NCI-H2171 treated with DMSO at 0.1 percent for 48 hours (cell line): ENCODE results near the gene MTR.
"Not testable (repeated sequence)": the region's sequence is repeated elsewhere in the genome, so short reads cannot be mapped to it uniquely, and the experiment has no call there.

Experiments used
- DNase-seq: peaks from one replicate; lab custom pipeline; 2025; lab: John Stamatoyannopoulos, UW

The MTR gene

GRCh38 chr1:236907205-236907604, 112.1 kb downstream of the MTR start:
- DNase-seq = peak; percentile 80

- DNase-seq = no peak
Observed at GRCh38 chr1:236908669-236909068, 113.6 kb downstream of the MTR start.

GRCh38 chr1:236911047-236911446, 116.0 kb downstream of the MTR start:
- not testable (repeated sequence) for DNase-seq

GRCh38 chr1:236913371-236914037, 118.4 kb downstream of the MTR start:
- DNase-seq = no peak

GRCh38 chr1:236914375-236914774, 119.3 kb downstream of the MTR start:
- no peak for DNase-seq

GRCh38 chr1:236916131-236916800, 121.2 kb downstream of the MTR start:
- no peak for DNase-seq

- DNase-seq = no peak
Observed at GRCh38 chr1:236917448-236917847, 122.4 kb downstream of the MTR start.

- DNase-seq = no peak
Observed at GRCh38 chr1:236920286-236920894, 125.3 kb downstream of the MTR start.

GRCh38 chr1:236921610-236922009, 126.5 kb downstream of the MTR start:
- DNase-seq = no peak

- DNase-seq = no peak
Observed at GRCh38 chr1:236922190-236922589, 127.1 kb downstream of the MTR start.

GRCh38 chr1:236925386-236925785, 130.3 kb downstream of the MTR start:
- no peak for DNase-seq

GRCh38 chr1:236930503-236930902, 135.4 kb downstream of the MTR start:
- no peak for DNase-seq

GRCh38 chr1:236938760-236939159, 143.7 kb downstream of the MTR start:
- DNase-seq = no peak

- no peak for DNase-seq
Observed at GRCh38 chr1:236942431-236942830, 147.3 kb downstream of the MTR start.

GRCh38 chr1:236944556-236944955, 149.5 kb downstream of the MTR start:
- DNase-seq = no peak

GRCh38 chr1:236945002-236945401, 149.9 kb downstream of the MTR start:
- DNase-seq = no peak

- DNase-seq = no peak
Observed at GRCh38 chr1:236947794-236948193, 152.7 kb downstream of the MTR start.

GRCh38 chr1:236948381-236948780, 153.3 kb downstream of the MTR start:
- DNase-seq = no peak

- DNase-seq = no peak
Observed at GRCh38 chr1:236948996-236949395, 153.9 kb downstream of the MTR start.

GRCh38 chr1:236950365-236950764, 155.3 kb downstream of the MTR start:
- no peak for DNase-seq

- no peak for DNase-seq
Observed at GRCh38 chr1:236951672-236952071, 156.6 kb downstream of the MTR start.

- no peak for DNase-seq
Observed at GRCh38 chr1:236952246-236953003, 157.3 kb downstream of the MTR start.
